HG03342 (cell line): ENCODE measurements around the gene GNAT1.
"Not testable (repeated sequence)": the region's sequence is repeated elsewhere in the genome, so short reads cannot be mapped to it uniquely, and the experiment has no call there.

Experiments
- ATAC-seq: cut with Tn5 transposase; IDR thresholded peaks from one replicate; pipeline ENCODE4 v1.9.1; 2021; ENCODE audit warnings: mild to moderate bottlenecking, moderate library complexity; ENCODE audit not compliant: unreplicated experiment

The GNAT1 gene

GRCh38 chr3:50201573-50202315 is 10.3 kb downstream of the GNAT1 start:
- no peak for ATAC-seq

GRCh38 chr3:50202353-50203112 is 11.1 kb downstream of the GNAT1 start:
- ATAC-seq, result no peak

- no peak for ATAC-seq
Measured at GRCh38 chr3:50203113-50203808, 11.9 kb downstream of the GNAT1 start.

GRCh38 chr3:50203809-50204803 is 12.7 kb downstream of the GNAT1 start:
- no peak for ATAC-seq

- ATAC-seq, result no peak
Measured at GRCh38 chr3:50204804-50205412, 13.5 kb downstream of the GNAT1 start, which contains the start of gene SLC38A3. Gene SLC38A3, plus strand, starts transcription at chr3:50205271. Its CDS starts 8,929 bp downstream, at chr3:50214200.

- ATAC-seq, result no peak
Measured at GRCh38 chr3:50205413-50206276, 14.2 kb downstream of the GNAT1 start.

- no peak for ATAC-seq
Measured at GRCh38 chr3:50207359-50208042, 16.1 kb downstream of the GNAT1 start.

GRCh38 chr3:50208677-50209344 is 17.4 kb downstream of the GNAT1 start:
- ATAC-seq, result no peak

GRCh38 chr3:50210176-50210509 is 18.7 kb downstream of the GNAT1 start:
- no peak for ATAC-seq

GRCh38 chr3:50210510-50211367 is 19.3 kb downstream of the GNAT1 start:
- ATAC-seq, result no peak

- not testable (repeated sequence) for ATAC-seq
Measured at GRCh38 chr3:50211368-50211717, 19.9 kb downstream of the GNAT1 start.

- no peak for ATAC-seq
Measured at GRCh38 chr3:50211930-50212329, 20.5 kb downstream of the GNAT1 start.

- ATAC-seq, result no peak
Measured at GRCh38 chr3:50212502-50212901, 21.1 kb downstream of the GNAT1 start.

GRCh38 chr3:50212971-50213370 is 21.6 kb downstream of the GNAT1 start:
- no peak for ATAC-seq

- no peak for ATAC-seq
Measured at GRCh38 chr3:50213373-50213772, 22.0 kb downstream of the GNAT1 start.

GRCh38 chr3:50214824-50215223 is 23.4 kb downstream of the GNAT1 start:
- no peak for ATAC-seq

GRCh38 chr3:50215529-50215928 is 24.1 kb downstream of the GNAT1 start:
- no peak for ATAC-seq
